CD4-positive, alpha-beta memory T cell (primary cell): ENCODE data around the gene RNF5. TPM values are rescaled to one million over a fixed set of nuclear protein-coding genes. Genes with fewer than 3 reads are reported as not detected.
A peak's percentile ranks its signal among the peaks of the same experiment; 100 is the strongest.
"Not testable (repeated sequence)": the region's sequence is repeated elsewhere in the genome, so short reads cannot be mapped to it uniquely, and the experiment has no call there.

Experiments used
- CTCF ChIA-PET: fragments of 350-600 bp; sonication (Branson Sonifier 250); formaldehyde crosslinking; loops from one replicate; lab custom pipeline; 2021; ENCODE audit warnings: inconsistent platforms; ENCODE audit not compliant: partially characterized antibody; lab: Charles Lee
- POLR2A ChIA-PET: fragments of 350-600 bp; sonication (Branson Sonifier 250); formaldehyde crosslinking; loops from one replicate; lab custom pipeline; 2021; ENCODE audit not compliant: partially characterized antibody; lab: Charles Lee
- DNase-seq, 5 donors: peaks; one replicate each; pipeline versions ENCODE4 v3.0.0 to v3.0.0-alpha.2; 2020 to 2022; ENCODE audit warnings: mixed read lengths in 1 of 5
- H3K27ac ChIP-seq: one replicate; pipeline ENCODE4 v1.7.0; 2013; ENCODE audit warnings: low read depth, low read length
- H3K27me3 ChIP-seq: 2 replicates; pipeline ENCODE4 v1.7.0; 2013; ENCODE audit warnings: mild to moderate bottlenecking, low read length, moderate library complexity; ENCODE audit not compliant: insufficient read depth
- H3K36me3 ChIP-seq: 2 replicates; pipeline ENCODE4 v1.7.0; 2013; ENCODE audit warnings: mild to moderate bottlenecking, low read length, moderate library complexity; ENCODE audit not compliant: insufficient read depth
- H3K4me1 ChIP-seq: 2 replicates; pipeline ENCODE4 v1.7.0; 2013; ENCODE audit warnings: mild to moderate bottlenecking, low read length, moderate library complexity; ENCODE audit not compliant: insufficient read depth
- H3K4me3 ChIP-seq, 2 donors: one replicate each; pipeline ENCODE4 v1.7.0; 2013; ENCODE audit warnings: low read length in 2 of 2, mild to moderate bottlenecking in 1 of 2
- H3K9me3 ChIP-seq, 2 donors: one replicate each; pipeline ENCODE4 v1.7.0; 2013; ENCODE audit warnings: low read length in 2 of 2, control low read depth in 1 of 2; ENCODE audit not compliant: control insufficient read depth in 1 of 2
- H3K27ac Mint-ChIP-seq, 7 donors: one replicate each; pipeline ENCODE4 v1.8.0; 2020 to 2021; ENCODE audit warnings: mixed read lengths in 7 of 7, mild to moderate bottlenecking in 6 of 7, inconsistent platforms in 3 of 7, moderate library complexity in 3 of 7
- H3K27me3 Mint-ChIP-seq, 2 donors: one replicate each; pipeline ENCODE4 v1.8.0; 2020 to 2021; ENCODE audit warnings: mixed read lengths in 2 of 2
- H3K36me3 Mint-ChIP-seq, 2 donors: one replicate each; pipeline ENCODE4 v1.8.0; 2020 to 2021; ENCODE audit warnings: mixed read lengths in 2 of 2, inconsistent platforms in 1 of 2, mild to moderate bottlenecking in 1 of 2
- H3K4me1 Mint-ChIP-seq, 4 donors: one replicate each; pipeline ENCODE4 v1.8.0; 2020 to 2021; ENCODE audit warnings: mixed read lengths in 4 of 4, mild to moderate bottlenecking in 1 of 4
- H3K4me3 Mint-ChIP-seq, 8 donors: one replicate each; pipeline ENCODE4 v1.8.0; 2020 to 2021; ENCODE audit warnings: mixed read lengths in 8 of 8, mild to moderate bottlenecking in 7 of 8, moderate library complexity in 6 of 8, inconsistent platforms in 3 of 8
- H3K9me3 Mint-ChIP-seq, 8 donors: one replicate each; pipeline ENCODE4 v1.8.0; 2020 to 2021; ENCODE audit warnings: mixed read lengths in 8 of 8, mild to moderate bottlenecking in 5 of 8, inconsistent platforms in 3 of 8, moderate library complexity in 1 of 8
- intact Hi-C: fragments of 100-400 bp; cut with micrococcal nuclease; formaldehyde crosslinking; loops from one replicate; pipeline ENCODE4 v1.15.1; 2023
- polyA plus RNA-seq, 2 donors: library from polyadenylated mRNA; unstranded; fragments of 300-500 nt; fragmentation: Illumina TruSeq; gene quantifications; one replicate each; pipeline ENCODE4 v1.2.3, GENCODE V29; 2021
- total RNA-seq, 2 experiments: library from RNA; stranded (reverse); gene quantifications; one replicate each; pipeline ENCODE4 v1.2.3, GENCODE V29; 2021

The RNF5 gene
- total and polyA plus RNA-seq, 4 experiments from 2014 or later: 44.2 to 129 (median 74.7) TPM

DNA sequence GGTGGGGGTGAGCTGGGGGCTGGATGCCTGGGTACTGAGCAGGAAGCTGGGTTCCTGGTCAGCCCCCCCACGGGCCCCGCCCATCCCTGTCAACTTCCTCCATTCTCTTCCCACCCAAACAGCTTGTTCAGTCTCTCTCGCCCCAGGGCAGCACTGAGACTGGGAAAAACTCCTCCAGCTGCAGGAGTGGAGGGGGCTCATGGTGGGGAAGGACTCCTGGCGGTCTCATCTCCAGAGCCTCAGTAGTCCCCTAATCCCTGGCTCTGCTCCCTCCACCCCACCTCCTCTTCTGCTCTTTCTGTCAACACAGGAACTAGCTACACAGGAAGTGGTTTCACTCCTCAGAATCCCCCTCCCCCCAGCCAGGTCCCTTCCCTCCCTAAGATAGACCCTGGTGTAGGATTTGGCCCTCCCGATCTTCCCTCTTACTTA is 14.4 kb downstream of the RNF5 start, which contains the start of gene GPSM3:
GPSM3 (minus strand) TSS at position 36 of the 432 bp plus-strand sequence. CDS start 130 bp downstream, outside the sequence.
- POLR2A ChIA-PET: interaction anchor here (0.6 to 12.7 kb wide), 17 partner anchors 13 to 781 kb away, joined by 3 to 408 read pairs (median 5); partner anchors contain the start of genes AGPAT1, ATF6B, DXO and FKBPL
- H3K4me1 ChIP-seq: peaks cover 52% of the 10 kb centered on the region
- Mint-ChIP-seq H3K4me1 (peaks cover 32 to 78% (median 39%) of the 10 kb centered on the region in 4 donors), H3K27me3 (no peaks in the 10 kb centered on the region), H3K36me3 (peaks cover 30 to 42% of the 10 kb centered on the region in 2 donors), H3K4me3 (peak within 1 kb of the TSS; percentile 98 to 100 (median 99)), H3K27ac (peak within 1 kb of the TSS; percentile 92 to 100 (median 99)), H3K9me3 (no peaks in the 10 kb centered on the region)
- peaks cover 4% of the 10 kb centered on the region for H3K36me3 ChIP-seq
- intact Hi-C loops: loop anchor here (2.0 to 10.0 kb wide), 3 partner anchors 234 to 1222 kb away; partner anchors contain the start of genes CUTA, HSD17B8, NELFE and PHF1
- CTCF ChIA-PET: interaction anchor here (0.9 to 3.3 kb wide), 6 partner anchors 12 to 74 kb away, joined by 3 to 13 read pairs (median 5); partner anchors contain the start of gene RNF5
- H3K27ac ChIP-seq: peak within 1 kb of the TSS; percentile 98
- no peaks in the 10 kb centered on the region for H3K9me3 ChIP-seq
- DNase-seq: peak; percentile 60 to 75 (median 68)
- no peaks in the 10 kb centered on the region for H3K27me3 ChIP-seq
- H3K4me3 ChIP-seq: peak within 1 kb of the TSS; percentile 81 to 99

DNA sequence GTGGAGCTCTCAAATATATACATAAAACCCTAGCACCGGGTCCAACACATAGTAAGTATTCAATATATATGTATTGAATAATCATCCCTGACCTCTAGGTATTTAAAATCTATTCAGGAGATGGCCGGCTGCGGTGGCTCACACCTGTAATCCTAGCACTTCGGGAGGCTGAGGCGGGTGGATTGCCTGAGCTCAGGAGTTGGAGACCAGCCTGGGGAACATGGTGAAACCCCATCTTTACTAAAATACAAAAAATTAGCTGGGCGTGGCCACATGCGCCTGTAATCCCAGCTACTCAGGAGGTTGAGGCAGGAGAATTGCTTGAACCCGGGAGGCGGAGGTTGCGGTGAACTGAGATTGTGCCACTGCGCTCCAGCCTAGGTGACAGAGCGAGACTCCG is 14.9 kb downstream of the RNF5 start:
- ChIA-PET POLR2A (interaction anchor here (0.7 to 12.7 kb wide), 15 partner anchors 12 to 781 kb away, joined by 3 to 408 read pairs (median 5); partner anchors contain the start of genes AGPAT1, ATF6B, DXO and FKBPL), CTCF (interaction anchor here (0.9 to 3.3 kb wide), 6 partner anchors 13 to 75 kb away, joined by 3 to 13 read pairs (median 5); partner anchors contain the start of gene RNF5)
- H3K27me3 Mint-ChIP-seq, H3K27me3 ChIP-seq, H3K36me3 ChIP-seq, H3K9me3 ChIP-seq, DNase-seq, H3K9me3 Mint-ChIP-seq: not testable (repeated sequence)
- Mint-ChIP-seq H3K36me3 (peaks cover 29 to 40% of the 10 kb centered on the region in 2 donors), H3K4me3 (peak overlapping the region; percentile 98 to 100 (median 99)), H3K4me1 (peaks cover 31 to 75% (median 36%) of the 10 kb centered on the region in 4 donors), H3K27ac (peak overlapping the region; percentile 92 to 100 (median 99))
- intact Hi-C loops: loop anchor here (2.0 to 10.0 kb wide), 3 partner anchors 234 to 1222 kb away; partner anchors contain the start of genes CUTA, HSD17B8, NELFE and PHF1
- Histone ChIP-seq H3K27ac (peak overlapping the region; percentile 98), H3K4me1 (peaks cover 47% of the 10 kb centered on the region), H3K4me3 (peak overlapping the region; percentile 81 to 99)

- intact Hi-C loops: loop anchor here (2.0 to 10.0 kb wide), 3 partner anchors 776 to 1220 kb away; partner anchors contain the start of genes CUTA, HSD17B8, PHF1 and RING1
- CTCF ChIA-PET: interaction anchor here (0.7 to 2.5 kb wide), 3 partner anchors 15 to 39 kb away, joined by 3 to 10 read pairs (median 4); partner anchors contain the start of gene AGPAT1
Measured at GRCh38 chr6:32194388-32194787, 16.2 kb downstream of the RNF5 start.

DNA sequence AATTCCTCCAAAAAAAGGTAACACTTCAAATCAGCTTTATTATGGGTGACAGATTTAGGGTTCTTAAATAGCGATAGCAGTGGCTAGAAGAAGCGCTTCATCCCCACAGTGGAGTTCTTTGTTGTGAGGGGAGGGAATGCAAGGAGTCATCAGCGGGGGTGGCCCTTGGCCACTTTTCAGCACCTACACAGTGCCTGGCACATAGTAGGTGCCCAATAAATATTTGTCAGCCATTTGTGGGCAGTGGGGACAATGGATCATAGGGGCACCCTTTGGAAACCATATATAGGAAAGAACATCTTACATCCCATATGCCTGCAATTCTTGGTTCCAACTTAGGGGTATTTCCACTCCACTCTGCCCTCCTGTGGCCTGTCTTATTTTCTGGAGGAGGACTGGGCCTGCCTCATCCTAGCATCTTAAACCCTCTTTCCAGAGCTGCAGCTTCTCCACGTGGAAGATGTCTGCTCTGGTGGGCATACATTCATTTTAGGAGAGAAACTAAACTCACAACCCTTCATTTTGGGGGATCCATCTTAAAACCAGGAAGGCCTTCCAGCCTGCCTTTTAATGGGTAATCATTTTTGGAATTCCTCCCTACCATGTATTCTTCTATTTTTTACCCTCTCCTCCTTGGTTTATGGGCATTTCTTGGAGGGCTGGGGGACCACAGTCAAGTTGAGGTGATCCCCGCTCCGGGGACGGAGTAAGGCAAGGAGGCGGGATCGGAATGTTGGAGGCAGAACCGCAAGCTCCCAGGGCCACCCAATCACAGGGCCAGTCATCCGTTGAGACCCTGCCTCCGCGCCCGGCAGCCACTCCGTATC is 16.8 kb downstream of the RNF5 start:
- ChIA-PET CTCF (interaction anchor here (0.7 to 2.5 kb wide), 15 partner anchors 13 to 777 kb away, joined by 3 to 15 read pairs (median 4); partner anchors contain the start of genes AGPAT1, ATF6B, FKBPL and TAP2), POLR2A (interaction anchor here (0.7 to 12.7 kb wide), 30 partner anchors 9 to 1077 kb away, joined by 3 to 408 read pairs (median 5); partner anchors contain the start of genes AGPAT1, ATF6B, BAG6 and DDX39B)
- Mint-ChIP-seq H3K4me3 (peak overlapping the region; percentile 93 to 100 (median 98)), H3K4me1 (peaks cover 23 to 63% (median 27%) of the 10 kb centered on the region in 4 donors), H3K9me3 (no peaks in the 10 kb centered on the region), H3K36me3 (peaks cover 20 to 28% of the 10 kb centered on the region in 2 donors), H3K27me3 (no peaks in the 10 kb centered on the region), H3K27ac (peak overlapping the region; percentile 95 to 100 (median 99))
- intact Hi-C loops: loop anchor here (1.0 to 10.0 kb wide), 7 partner anchors 17 to 1220 kb away; partner anchors contain the start of genes ATF6B, CUTA, HSD17B8 and PHF1
- peak overlapping the region; percentile 21 to 97 for H3K4me3 ChIP-seq
- H3K4me1 ChIP-seq: peaks cover 33% of the 10 kb centered on the region
- DNase-seq: peak in 2 of 5 donors; percentile 52 to 67
- no peaks in the 10 kb centered on the region for H3K36me3 ChIP-seq
- no peaks in the 10 kb centered on the region for H3K9me3 ChIP-seq
- no peaks in the 10 kb centered on the region for H3K27me3 ChIP-seq
- H3K27ac ChIP-seq: peak overlapping the region; percentile 98

More at GRCh38 chr6:32194388-32194787, 16.2 kb downstream of the RNF5 start:
- no peak for DNase-seq
- no peaks in the 10 kb centered on the region for H3K36me3 ChIP-seq
- H3K27me3 Mint-ChIP-seq: no peaks in the 10 kb centered on the region
- POLR2A ChIA-PET: interaction anchor here (1.1 to 12.7 kb wide), 8 partner anchors 8 to 777 kb away, joined by 4 to 408 read pairs (median 18); partner anchors contain the start of genes AGPAT1, ATF6B, BAG6 and FKBPL
- H3K36me3 Mint-ChIP-seq: peaks cover 21 to 28% of the 10 kb centered on the region in 2 donors
- H3K9me3 Mint-ChIP-seq: no peaks in the 10 kb centered on the region
- H3K4me1 ChIP-seq: peaks cover 34% of the 10 kb centered on the region
- no peaks in the 10 kb centered on the region for H3K9me3 ChIP-seq
- H3K4me1 Mint-ChIP-seq: peaks cover 23 to 64% (median 27%) of the 10 kb centered on the region in 4 donors
- H3K27ac ChIP-seq: peak overlapping the region; percentile 98
- H3K4me3 ChIP-seq: peak overlapping the region; percentile 21 to 97
- peak overlapping the region; percentile 95 to 100 (median 99) for H3K27ac Mint-ChIP-seq
- peak overlapping the region; percentile 93 to 100 (median 98) for H3K4me3 Mint-ChIP-seq
- H3K27me3 ChIP-seq: no peaks in the 10 kb centered on the region

DNA sequence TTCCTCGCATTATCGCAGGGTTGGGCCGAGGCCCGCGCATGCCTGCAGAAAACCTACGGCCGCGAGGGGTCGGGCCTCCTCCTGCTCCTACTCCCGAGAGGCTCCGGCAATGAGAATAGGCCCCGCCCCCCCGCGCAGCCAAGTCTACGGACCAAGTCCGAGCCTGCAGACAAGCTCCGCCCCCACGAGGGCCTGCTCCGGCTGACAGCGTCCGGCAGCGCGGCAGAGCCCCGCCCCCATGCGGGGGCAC is 17.4 kb downstream of the RNF5 start:
- DNase-seq: peak; percentile 99 to 100 (median 100)
- Histone ChIP-seq H3K9me3 (no peaks in the 10 kb centered on the region), H3K27me3 (no peaks in the 10 kb centered on the region), H3K36me3 (no peaks in the 10 kb centered on the region), H3K27ac (peak overlapping the region; percentile 98), H3K4me1 (peaks cover 33% of the 10 kb centered on the region), H3K4me3 (peak overlapping the region in 1 of 2 donors; percentile 97)
- Mint-ChIP-seq H3K36me3 (peaks cover 15 to 22% of the 10 kb centered on the region in 2 donors), H3K4me1 (peaks cover 23 to 58% (median 27%) of the 10 kb centered on the region in 4 donors), H3K9me3 (no peaks in the 10 kb centered on the region), H3K27ac (peak overlapping the region; percentile 97 to 100 (median 99)), H3K27me3 (peaks cover 0 to 2% of the 10 kb centered on the region in 2 donors), H3K4me3 (peak overlapping the region; percentile 93 to 100 (median 98))
- ChIA-PET POLR2A (interaction anchor here (0.7 to 12.7 kb wide), 29 partner anchors 9 to 1076 kb away, joined by 3 to 408 read pairs (median 5); partner anchors contain the start of genes AGPAT1, ATF6B, BAG6 and DDX39B), CTCF (interaction anchor here (0.8 to 2.5 kb wide), 14 partner anchors 13 to 776 kb away, joined by 3 to 15 read pairs (median 4); partner anchors contain the start of genes AGPAT1, ATF6B, FKBPL and TAP2)
- intact Hi-C loops: loop anchor here (1.0 to 10.0 kb wide), 7 partner anchors 17 to 1219 kb away; partner anchors contain the start of genes ATF6B, CUTA, HSD17B8 and PHF1
